SJCRH30 (cell line): Measurements from ENCODE around the gene MRPL27. TPM values are rescaled to one million over a fixed set of nuclear protein-coding genes. Genes with fewer than 3 reads are reported as not detected.
A peak's percentile ranks its signal among the peaks of the same experiment; 100 is the strongest.

Source experiments
- DNase-seq, 2 experiments: peaks; one replicate each; pipeline ENCODE4 v3.0.0-alpha.2; 2015 to 2020
- H3K27ac ChIP-seq: fragments of 250-450 bp; sonication (Bioruptor Pico); 2 replicates; pipeline ENCODE4 v1.5.1; 2020; ENCODE audit warnings: mild to moderate bottlenecking, moderate library complexity
- H3K27me3 ChIP-seq: fragments of 250-450 bp; sonication (Bioruptor Pico); 2 replicates; pipeline ENCODE4 v1.5.1; 2020; ENCODE audit warnings: mild to moderate bottlenecking, moderate library complexity
- H3K36me3 ChIP-seq: fragments of 250-450 bp; sonication (Bioruptor Pico); 2 replicates; pipeline ENCODE4 v1.5.1; 2020; ENCODE audit warnings: mild to moderate bottlenecking, moderate library complexity
- H3K4me1 ChIP-seq: fragments of 250-450 bp; sonication (Bioruptor Pico); 2 replicates; pipeline ENCODE4 v1.5.1; 2020; ENCODE audit warnings: mild to moderate bottlenecking, moderate library complexity
- H3K4me3 ChIP-seq: fragments of 250-450 bp; sonication (Bioruptor Pico); 2 replicates; pipeline ENCODE4 v1.5.1; 2020; ENCODE audit warnings: mild to moderate bottlenecking, moderate library complexity
- H3K9me3 ChIP-seq: fragments of 250-450 bp; sonication (Bioruptor Pico); replicated peaks from 2 replicates; pipeline ENCODE4 v1.5.1; 2020; ENCODE audit warnings: mild to moderate bottlenecking, moderate library complexity
- total RNA-seq: library from RNA; depleted of rRNA; stranded (reverse); fragments of >200 nt; shearing (Covaris generic); gene quantifications from 2 replicates; pipeline ENCODE4 v1.2.3, GENCODE V29; 2014

MRPL27 gene
- total RNA-seq, 1 experiment from 2014 or later = 43.8 TPM

DNA sequence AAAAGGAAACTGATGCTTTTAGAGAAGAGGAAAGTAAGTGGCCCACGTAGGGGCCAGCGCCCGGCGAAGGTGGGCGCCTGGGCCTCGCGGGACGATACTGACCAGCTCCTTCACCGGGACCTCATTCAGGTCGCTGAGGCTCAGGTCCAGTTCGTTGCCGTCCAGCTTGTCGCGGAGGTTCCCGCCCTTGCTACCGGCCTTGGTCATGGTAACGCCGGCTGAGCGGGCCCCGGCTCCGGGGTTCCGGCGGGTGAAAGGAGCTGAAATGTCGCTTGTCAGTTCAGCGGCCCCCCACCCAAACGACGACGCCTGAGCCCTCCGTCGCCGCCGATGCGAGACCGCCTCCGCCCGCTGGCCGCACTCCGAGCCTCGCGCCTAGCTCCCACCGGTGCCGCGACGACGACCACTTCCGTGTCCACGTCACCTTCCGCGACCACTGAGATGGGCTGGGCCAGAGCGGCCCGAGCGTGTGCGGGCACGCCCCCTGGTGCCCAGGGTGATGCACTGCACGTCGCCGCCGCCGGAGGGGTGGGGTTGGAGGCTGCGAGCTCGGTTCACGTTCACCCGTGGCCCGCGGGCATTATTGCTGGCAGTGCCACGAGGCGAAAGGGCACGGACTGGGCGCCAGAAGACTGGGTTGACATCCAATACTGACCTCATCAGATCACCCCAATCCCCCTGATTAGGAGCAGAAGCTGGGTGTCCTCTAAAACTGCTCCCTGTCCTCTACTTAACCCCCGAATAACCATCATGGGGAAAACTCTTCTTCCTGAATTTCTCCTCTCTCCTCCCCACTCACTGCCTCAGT is 24.3 kb upstream of the MRPL27 start, which contains the start of gene LRRC59:
Gene LRRC59 (minus strand): TSS at position 413 of the 808 bp plus-strand sequence. CDS start 206 bp downstream, at position 207.
- DNase-seq = peak; percentile 83 to 86
- H3K27ac ChIP-seq = peak within 1 kb of the TSS; percentile 78
- H3K9me3 ChIP-seq = no peaks in the 10 kb centered on the region
- 0 out of 2 replicates have a peak, but pooled peaks cover 3% of the 10 kb centered on the region for H3K4me1 ChIP-seq
- no peaks in the 10 kb centered on the region for H3K27me3 ChIP-seq
- H3K4me3 ChIP-seq = peak within 1 kb of the TSS; percentile 92
- H3K36me3 ChIP-seq = peaks cover 30% of the 10 kb centered on the region

DNA sequence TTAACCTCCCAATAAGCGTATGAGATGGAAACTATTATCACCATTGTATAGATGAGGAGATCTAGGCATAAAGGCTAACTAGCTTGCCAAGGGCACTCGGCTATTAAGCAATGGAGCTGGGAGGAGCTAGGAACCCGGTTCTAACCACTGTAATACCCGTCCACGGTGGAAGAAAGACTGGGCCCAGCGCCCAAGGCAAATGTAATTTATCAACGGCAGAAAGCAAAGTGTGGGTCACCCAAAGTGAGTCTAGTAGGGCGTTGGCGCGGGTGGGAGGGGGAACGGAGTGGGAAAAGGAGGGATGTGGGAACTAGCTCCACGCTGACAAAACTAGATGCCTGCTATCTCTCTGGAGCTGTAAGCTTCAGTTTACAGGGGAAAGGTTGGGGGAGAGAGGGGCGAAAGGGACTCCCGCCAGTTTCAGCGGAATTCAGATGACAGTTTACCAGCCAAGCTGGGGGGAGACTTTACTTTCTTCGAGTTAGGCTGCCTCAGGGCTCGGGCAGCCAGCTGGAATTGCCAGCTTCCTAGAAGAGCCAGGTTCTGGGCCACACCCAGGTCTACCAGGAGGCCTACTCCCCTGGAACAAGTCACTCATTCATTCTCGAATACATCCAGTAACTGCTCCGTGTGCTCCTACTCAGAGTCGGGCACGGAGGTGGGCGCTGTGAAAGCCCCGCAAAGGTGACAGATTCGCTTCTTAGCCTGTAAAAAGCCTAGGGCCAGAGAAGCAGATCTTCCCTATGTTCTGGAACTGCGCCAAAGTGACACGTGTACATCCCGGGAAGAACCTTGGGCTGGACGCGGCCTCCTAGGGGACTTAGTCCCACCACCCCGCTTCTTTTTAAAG is 23.5 kb upstream of the MRPL27 start:
- H3K4me1 ChIP-seq = 0 out of 2 replicates have a peak, but pooled peaks cover 3% of the 10 kb centered on the region
- H3K4me3 ChIP-seq = peak overlapping the region; percentile 92
- peak; percentile 35 to 51 for DNase-seq
- peaks cover 39% of the 10 kb centered on the region for H3K36me3 ChIP-seq
- H3K27ac ChIP-seq = peak overlapping the region; percentile 78
- H3K9me3 ChIP-seq = no peaks in the 10 kb centered on the region
- no peaks in the 10 kb centered on the region for H3K27me3 ChIP-seq

DNA sequence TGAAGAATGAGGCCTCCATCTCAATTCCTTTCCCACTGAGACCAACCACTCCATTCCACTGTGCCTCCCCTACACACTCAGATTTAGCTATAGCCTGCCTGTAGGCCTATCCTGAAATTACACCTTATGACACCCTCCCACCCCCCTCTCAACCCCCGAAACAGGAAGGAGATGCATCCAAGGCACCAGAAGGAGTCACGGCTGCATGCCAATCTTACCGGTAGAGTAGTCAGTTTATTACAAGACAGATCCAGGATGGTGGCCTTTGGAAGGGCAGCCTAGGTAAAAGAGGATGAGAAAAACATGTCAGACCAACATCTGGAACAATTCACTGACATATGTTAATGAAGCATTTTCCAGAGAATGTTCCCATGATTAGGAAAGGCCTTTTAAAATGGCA is 21.7 kb upstream of the MRPL27 start:
- Histone ChIP-seq H3K27me3 (no peaks in the 10 kb centered on the region), H3K9me3 (no peaks in the 10 kb centered on the region), H3K36me3 (peaks cover 48% of the 10 kb centered on the region), H3K4me1 (0 out of 2 replicates have a peak, but pooled peaks cover 3% of the 10 kb centered on the region), H3K4me3 (no peak overlapping the region), H3K27ac (no peak overlapping the region)
- no peak for DNase-seq

DNA sequence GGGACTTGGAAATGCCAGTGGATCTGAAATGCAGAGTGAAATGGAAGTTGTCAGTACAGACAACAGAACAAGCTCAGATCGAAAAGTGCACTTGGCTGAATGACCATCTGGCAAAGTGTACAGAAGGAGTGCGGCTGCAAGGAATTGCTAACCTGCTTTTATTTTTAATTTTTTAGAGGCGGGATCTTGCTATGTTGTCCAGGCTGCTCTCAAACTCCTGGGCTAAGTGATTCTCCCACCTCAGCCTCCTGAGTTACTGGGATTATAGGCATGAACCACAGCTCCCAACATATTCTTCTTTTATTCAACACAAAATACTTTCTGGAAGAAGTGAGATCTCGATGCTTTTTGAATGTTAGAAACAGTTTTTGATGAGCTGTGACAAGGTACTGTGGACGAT is 20.7 kb upstream of the MRPL27 start:
- H3K4me1 ChIP-seq = 0 out of 2 replicates have a peak, but pooled peaks cover 3% of the 10 kb centered on the region
- no peaks in the 10 kb centered on the region for H3K27me3 ChIP-seq
- H3K9me3 ChIP-seq = no peaks in the 10 kb centered on the region
- H3K27ac ChIP-seq = no peak overlapping the region
- DNase-seq = no peak
- peaks cover 58% of the 10 kb centered on the region for H3K36me3 ChIP-seq
- no peak overlapping the region for H3K4me3 ChIP-seq

DNA sequence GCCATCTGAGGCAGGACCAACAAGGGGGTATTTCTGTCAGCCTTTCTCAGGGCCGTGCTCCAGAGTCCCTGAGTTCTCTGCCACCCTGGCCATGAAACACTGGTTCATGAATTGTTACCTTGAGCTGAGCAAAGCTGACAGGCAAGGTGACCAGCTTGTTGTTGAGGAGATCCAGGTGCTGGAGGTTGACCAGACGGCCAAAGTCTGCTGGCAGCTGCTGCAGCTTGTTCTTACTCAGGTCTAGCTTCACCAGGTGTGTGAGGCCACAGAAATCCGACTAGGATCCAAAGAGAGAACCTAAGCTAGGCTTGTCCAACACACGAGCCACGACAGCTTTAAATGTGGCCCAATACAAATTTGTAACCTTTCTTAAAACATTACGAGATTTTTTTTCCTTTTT is 19.6 kb upstream of the MRPL27 start:
- Histone ChIP-seq H3K27me3 (no peaks in the 10 kb centered on the region), H3K9me3 (no peaks in the 10 kb centered on the region), H3K27ac (no peak overlapping the region), H3K4me3 (no peak overlapping the region), H3K36me3 (peaks cover 62% of the 10 kb centered on the region), H3K4me1 (no peaks in the 10 kb centered on the region)
- DNase-seq = no peak

DNA sequence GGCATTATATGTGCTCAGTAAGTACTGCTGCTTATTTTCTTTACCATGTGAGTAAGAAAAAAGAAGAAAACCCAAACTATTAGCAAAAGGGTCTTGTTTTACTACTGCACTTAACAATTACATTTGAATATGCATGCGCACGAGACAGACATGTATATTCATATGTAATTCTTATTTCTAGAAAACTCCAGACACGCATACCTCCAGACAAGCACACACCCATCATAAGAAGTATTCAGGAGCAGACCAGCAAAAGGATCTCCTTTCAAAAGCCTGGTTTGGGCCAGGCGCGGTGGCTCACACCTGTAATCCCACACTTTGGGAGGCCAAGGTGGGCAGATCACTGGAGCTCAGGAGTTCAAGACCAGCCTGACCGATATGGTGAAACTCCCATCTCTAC is 16.6 kb upstream of the MRPL27 start:
- Histone ChIP-seq H3K4me1 (no peaks in the 10 kb centered on the region), H3K27ac (no peak overlapping the region), H3K9me3 (no peaks in the 10 kb centered on the region), H3K4me3 (no peak overlapping the region), H3K36me3 (peaks cover 75% of the 10 kb centered on the region), H3K27me3 (no peaks in the 10 kb centered on the region)
- no peak for DNase-seq

DNA sequence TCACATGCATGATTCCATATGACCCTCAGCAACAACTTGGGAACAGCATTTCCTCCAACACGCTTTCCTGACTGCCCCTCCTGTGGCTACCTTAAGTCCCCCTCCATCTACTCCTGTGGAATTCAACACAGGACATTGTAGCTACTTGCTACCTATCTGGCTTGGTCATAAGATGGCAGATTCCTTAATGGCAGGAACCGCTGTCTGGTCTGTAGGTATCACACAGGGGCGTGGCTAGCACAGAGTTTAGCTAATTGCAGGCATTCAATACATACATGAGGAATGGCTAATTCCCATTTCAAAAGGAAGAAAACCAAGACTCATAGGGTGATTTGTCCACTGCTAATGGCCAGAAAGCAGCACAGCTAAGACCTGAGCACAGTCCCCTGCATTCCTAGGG is 15.7 kb upstream of the MRPL27 start:
- Histone ChIP-seq H3K27me3 (no peaks in the 10 kb centered on the region), H3K4me3 (no peak overlapping the region), H3K27ac (no peak overlapping the region), H3K9me3 (no peaks in the 10 kb centered on the region), H3K4me1 (no peaks in the 10 kb centered on the region), H3K36me3 (peaks cover 69% of the 10 kb centered on the region)
- no peak for DNase-seq

DNA sequence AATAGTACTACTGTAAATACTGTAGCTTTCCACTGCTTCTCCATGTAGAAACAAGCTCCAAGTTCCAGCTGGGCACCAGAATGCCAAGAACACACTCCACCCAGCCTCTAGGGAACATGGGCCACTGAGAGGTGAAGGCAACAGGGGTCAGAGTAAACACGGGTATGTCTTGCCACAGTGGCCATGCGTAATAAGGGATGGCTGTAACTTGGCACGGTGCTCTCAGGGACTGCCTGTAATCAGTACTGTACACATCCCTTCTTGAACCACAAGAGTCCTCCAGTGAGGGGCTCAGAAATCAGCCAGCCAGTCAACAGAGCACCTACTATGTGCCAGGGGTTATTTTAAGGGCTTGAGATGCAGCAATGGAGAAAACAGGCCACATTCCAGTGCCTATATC is 13.5 kb upstream of the MRPL27 start:
- Histone ChIP-seq H3K4me3 (no peak overlapping the region), H3K27ac (no peak overlapping the region), H3K4me1 (no peaks in the 10 kb centered on the region), H3K9me3 (no peaks in the 10 kb centered on the region), H3K27me3 (no peaks in the 10 kb centered on the region), H3K36me3 (peaks cover 64% of the 10 kb centered on the region)
- no peak for DNase-seq

DNA sequence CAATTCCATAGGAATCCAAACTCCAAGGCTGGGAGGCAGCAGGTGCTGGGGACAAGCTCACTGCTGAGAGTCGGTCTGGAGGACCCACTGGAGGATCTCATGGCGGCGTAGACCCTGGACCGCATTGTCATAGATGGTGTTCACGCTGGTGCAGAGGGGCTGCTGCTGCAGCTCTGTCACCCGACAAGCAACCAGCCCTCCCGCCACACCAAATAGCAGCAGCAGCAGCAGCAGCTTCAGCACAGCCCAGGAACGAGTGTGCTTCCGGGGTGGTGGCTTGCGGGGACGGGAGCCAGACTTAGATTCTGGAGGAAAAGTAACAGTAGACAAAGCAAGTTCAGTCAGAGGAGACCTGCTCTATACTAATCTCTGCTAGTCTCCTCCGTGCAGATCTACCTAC is 9.9 kb upstream of the MRPL27 start:
- H3K27me3 ChIP-seq = no peaks in the 10 kb centered on the region
- H3K9me3 ChIP-seq = no peaks in the 10 kb centered on the region
- H3K27ac ChIP-seq = no peak overlapping the region
- peaks cover 55% of the 10 kb centered on the region for H3K36me3 ChIP-seq
- no peaks in the 10 kb centered on the region for H3K4me1 ChIP-seq
- no peak for DNase-seq
- no peak overlapping the region for H3K4me3 ChIP-seq

DNA sequence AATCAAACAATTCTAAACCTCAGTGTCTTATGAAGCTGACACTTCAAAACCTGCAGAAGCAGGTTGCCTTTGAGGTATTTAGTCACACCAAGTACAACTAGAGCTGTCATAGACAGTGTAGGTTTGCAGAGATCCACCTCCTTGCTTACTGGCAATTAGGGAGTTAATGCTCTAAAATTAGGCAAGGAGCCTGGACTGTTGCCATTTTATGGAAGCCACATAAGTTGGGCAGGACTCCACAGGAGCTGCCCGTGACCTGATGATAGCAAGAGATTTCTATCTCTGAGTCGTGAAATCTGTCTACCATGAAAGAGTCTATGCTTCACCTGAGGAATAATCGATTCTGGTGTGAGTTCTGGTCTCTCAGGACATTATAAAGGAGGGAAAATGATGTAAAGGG is 8.9 kb upstream of the MRPL27 start:
- H3K4me1 ChIP-seq = no peaks in the 10 kb centered on the region
- peaks cover 48% of the 10 kb centered on the region for H3K36me3 ChIP-seq

DNA sequence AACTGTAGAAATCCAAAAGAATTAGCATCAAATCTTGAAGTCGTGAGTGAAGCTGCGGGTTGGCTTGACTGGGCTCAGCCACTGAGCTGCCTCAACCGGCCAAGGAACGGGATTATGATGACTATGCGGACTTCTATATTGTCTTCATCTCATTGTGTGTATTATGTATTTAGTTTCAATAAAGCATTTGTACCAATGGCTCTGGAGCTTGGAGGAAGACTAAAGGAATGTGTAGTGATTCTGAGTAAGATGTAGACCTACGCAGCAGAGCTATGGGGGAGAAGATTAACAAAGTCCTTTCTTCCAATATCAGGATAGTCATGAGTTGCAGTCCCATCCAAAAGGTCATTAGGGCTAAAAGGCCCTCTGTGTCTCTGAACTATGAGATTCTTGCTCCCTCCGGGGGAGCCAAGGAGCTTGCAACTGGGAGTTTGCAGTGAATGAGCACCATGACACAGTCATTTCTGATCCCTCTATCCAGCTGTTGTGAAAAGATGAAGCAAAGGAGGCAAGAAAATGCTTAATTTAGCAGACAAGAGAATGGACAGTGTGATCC is 8.4 kb upstream of the MRPL27 start:
- H3K4me1 ChIP-seq = no peaks in the 10 kb centered on the region
- H3K36me3 ChIP-seq = peaks cover 45% of the 10 kb centered on the region

More for the DNA sequence above, 8.9 kb upstream of the MRPL27 start:
- Histone ChIP-seq H3K4me3 (no peak overlapping the region), H3K27ac (no peak overlapping the region), H3K9me3 (no peaks in the 10 kb centered on the region), H3K27me3 (no peaks in the 10 kb centered on the region)
- no peak for DNase-seq

DNA sequence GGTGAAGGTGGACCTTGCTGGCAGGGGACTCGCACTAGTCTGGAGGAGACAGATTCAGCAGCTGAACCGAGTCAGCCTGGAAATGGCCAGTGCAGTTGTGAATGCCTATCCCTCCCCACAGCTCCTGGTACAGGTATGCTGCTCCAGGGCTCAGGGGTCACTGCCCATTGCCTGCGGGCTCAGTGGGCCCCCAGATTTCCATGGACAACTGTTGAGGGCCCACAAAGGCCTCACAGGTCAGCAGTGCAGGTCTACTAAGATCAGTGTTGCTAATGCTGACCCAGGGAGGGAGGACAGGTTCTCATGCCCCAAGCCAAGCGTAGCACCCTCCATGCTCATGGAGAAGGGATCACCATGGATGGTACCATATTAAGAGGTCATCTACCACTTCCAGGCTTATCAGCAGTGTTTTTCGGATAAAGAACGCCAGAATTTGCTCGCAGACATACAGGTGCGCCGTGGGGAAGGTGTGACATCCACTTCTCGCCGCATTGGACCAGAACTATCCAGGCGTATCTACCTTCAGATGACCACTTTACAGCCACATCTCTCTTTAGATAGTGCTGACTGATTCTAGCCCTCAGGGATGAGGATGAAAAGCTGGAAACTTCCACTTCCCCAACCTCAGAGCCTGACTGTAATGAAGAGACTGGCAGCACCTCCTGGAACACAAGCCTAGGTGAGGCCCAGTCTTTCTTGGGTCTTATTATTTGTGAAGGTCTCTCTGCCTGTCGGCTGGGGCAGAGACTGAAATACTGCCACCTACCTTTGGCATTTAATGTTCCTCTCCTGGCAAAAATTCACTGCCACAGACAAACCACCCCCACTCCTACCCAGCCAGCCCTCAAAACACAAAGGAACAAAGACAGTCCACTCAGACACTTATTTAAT is 7.6 kb upstream of the MRPL27 start:
- Histone ChIP-seq H3K9me3 (no peaks in the 10 kb centered on the region), H3K36me3 (peaks cover 40% of the 10 kb centered on the region), H3K4me1 (no peaks in the 10 kb centered on the region), H3K4me3 (no peak overlapping the region), H3K27ac (no peak overlapping the region), H3K27me3 (no peaks in the 10 kb centered on the region)
- no peak for DNase-seq

More for the DNA sequence above, 8.4 kb upstream of the MRPL27 start:
- no peak overlapping the region for H3K27ac ChIP-seq
- H3K4me3 ChIP-seq = no peak overlapping the region
- no peak for DNase-seq
- H3K27me3 ChIP-seq = no peaks in the 10 kb centered on the region
- no peaks in the 10 kb centered on the region for H3K9me3 ChIP-seq

DNA sequence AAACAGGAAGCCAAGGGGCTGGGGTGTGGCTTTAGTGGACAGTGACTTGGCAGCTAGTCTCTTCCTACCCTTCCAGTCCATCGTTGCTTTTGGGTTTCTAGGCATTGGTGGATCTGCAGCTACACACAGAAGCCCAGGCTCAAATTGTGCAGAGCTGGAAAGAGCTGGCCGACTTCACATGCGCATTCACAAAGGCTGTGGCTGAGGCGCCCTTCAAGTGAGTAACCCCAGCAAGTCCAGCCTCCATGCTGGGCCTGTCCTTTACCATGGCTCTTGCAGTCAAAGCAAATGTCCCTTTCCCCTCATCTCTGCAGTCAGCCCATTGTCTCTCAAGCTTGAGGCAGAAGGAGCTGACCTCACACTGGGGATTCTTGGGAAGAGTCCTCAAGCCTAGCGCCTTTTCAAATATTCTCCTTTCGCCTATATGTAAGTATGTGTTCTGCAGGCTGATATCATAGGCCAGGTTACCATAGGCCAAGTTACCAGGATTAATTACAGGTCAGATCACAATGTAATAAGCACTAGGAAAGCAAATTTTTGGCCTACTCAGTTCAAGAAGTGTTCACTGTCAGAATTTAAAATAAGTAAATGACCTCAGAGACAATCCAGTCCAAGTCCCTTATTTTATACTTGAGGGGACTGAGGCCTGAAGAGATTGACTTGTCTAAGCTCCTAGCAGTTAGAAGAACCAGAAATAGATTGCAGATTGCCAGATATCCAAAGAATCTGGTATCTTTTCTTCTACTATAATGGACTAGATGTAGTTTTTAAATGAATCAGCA is 6.6 kb upstream of the MRPL27 start:
- Histone ChIP-seq H3K27ac (no peak overlapping the region), H3K4me1 (no peaks in the 10 kb centered on the region), H3K36me3 (peaks cover 30% of the 10 kb centered on the region), H3K4me3 (no peak overlapping the region), H3K27me3 (no peaks in the 10 kb centered on the region), H3K9me3 (no peaks in the 10 kb centered on the region)
- no peak for DNase-seq
